Endothelial cell of umbilical vein (primary cell): ENCODE data around the gene ZNF764. TPM values are rescaled to one million over a fixed set of nuclear protein-coding genes. Genes with fewer than 3 reads are reported as not detected.

Experiments used
- BruUV-seq: library from RNA; stranded (reverse); fragments of 400-500 nt; replicated peaks from 2 replicates; lab custom pipeline; 2021; lab: Mats Ljungman, UMichigan
- CTCF ChIA-PET: fragments of 300-600, 350-600 bp; sonication (Branson Sonifier 250); formaldehyde crosslinking; loops from one replicate; lab custom pipeline; 2021; ENCODE audit warnings: antibody characterized with exemption, inconsistent platforms; lab: Charles Lee
- POLR2A ChIA-PET: fragments of 300-600, 350-600 bp; sonication (Branson Sonifier 250); formaldehyde crosslinking; loops from one replicate; lab custom pipeline; 2021; ENCODE audit warnings: antibody characterized with exemption, inconsistent platforms; lab: Charles Lee
- DNase-seq: peaks from one replicate; pipeline ENCODE4 v3.0.0-alpha.2; 2011; ENCODE audit warnings: low read depth, low spot score
- FAIRE-seq: peaks from 2 replicates; lab custom pipeline; 2011; peaks lifted over from hg19 to GRCh38; lab: Jason Lieb, UNC
- H2AFZ ChIP-seq: 2 replicates; pipeline ENCODE4 v1.6.0; 2012; ENCODE audit warnings: low read depth, low read length, control low read depth, inconsistent platforms
- H3K27ac ChIP-seq: 2 replicates; pipeline ENCODE4 v1.5.1; 2011; ENCODE audit warnings: low read depth, mild to moderate bottlenecking, control low read depth, low read length, moderate library complexity; ENCODE audit not compliant: insufficient read depth
- H3K27me3 ChIP-seq, 2 experiments: 2 replicates each; pipeline versions ENCODE4 v1.6.0 to v1.6.1; 2011; ENCODE audit warnings: low read length in 2 of 2, mixed read lengths in 1 of 2; ENCODE audit not compliant: control insufficient read depth in 2 of 2, insufficient read depth in 2 of 2
- H3K36me3 ChIP-seq, 2 experiments: 2 replicates in 1 of 2; 3 replicates in 1 of 2; pipeline ENCODE4 v1.5.1; 2011; ENCODE audit warnings: low read length in 2 of 2, mild to moderate bottlenecking in 1 of 2, moderate library complexity in 1 of 2; ENCODE audit not compliant: control insufficient read depth in 2 of 2, insufficient read depth in 2 of 2; ENCODE audit errors: extremely low read depth in 1 of 2
- H3K4me1 ChIP-seq: 3 replicates; pipeline ENCODE4 v1.5.1; 2011; ENCODE audit warnings: mild to moderate bottlenecking, low read length; ENCODE audit not compliant: control insufficient read depth, insufficient read depth; ENCODE audit errors: extremely low read depth
- H3K4me2 ChIP-seq: 2 replicates; pipeline ENCODE4 v1.6.1; 2011; ENCODE audit warnings: low read length, control low read depth, mixed read lengths; ENCODE audit not compliant: insufficient read depth
- H3K4me3 ChIP-seq, 3 experiments: fragments of 200-600 bp in 1 of 3; sonication (generic), shearing (Covaris generic) in 1 of 3; replicated peaks in 1 of 3; 2 replicates each; pipeline ENCODE4 v1.5.1; 2011 to 2016; ENCODE audit warnings: control low read depth in 3 of 3, low read length in 3 of 3, mild to moderate bottlenecking in 2 of 3, inconsistent platforms in 1 of 3, low read depth in 1 of 3, moderate library complexity in 1 of 3; ENCODE audit not compliant: insufficient read depth in 1 of 3
- H3K79me2 ChIP-seq: 2 replicates; pipeline ENCODE4 v1.6.0; 2012; ENCODE audit warnings: low read length, inconsistent platforms; ENCODE audit not compliant: control insufficient read depth, insufficient read depth
- H3K9ac ChIP-seq: replicated peaks from 2 replicates; pipeline ENCODE3; 2011; ENCODE audit warnings: low read length, control low read depth; ENCODE audit not compliant: insufficient read depth; ENCODE audit errors: extremely low read depth
- H3K9me1 ChIP-seq: replicated peaks from 3 replicates; pipeline ENCODE4 v1.6.0; 2011; ENCODE audit warnings: mild to moderate bottlenecking, low read length; ENCODE audit not compliant: control insufficient read depth, insufficient read depth; ENCODE audit errors: extremely low read depth
- H3K9me3 ChIP-seq: replicated peaks from 2 replicates; pipeline ENCODE4 v1.5.1; 2012; ENCODE audit warnings: low read length, inconsistent platforms; ENCODE audit not compliant: control insufficient read depth, insufficient read depth
- H4K20me1 ChIP-seq: replicated peaks from 2 replicates; pipeline ENCODE3; 2011; ENCODE audit warnings: mild to moderate bottlenecking, low read length; ENCODE audit not compliant: control insufficient read depth, insufficient read depth; ENCODE audit errors: extremely low read depth
- FOS ChIP-seq: IDR thresholded peaks from 2 replicates; pipeline ENCODE4 v1.6.1; 2011; ENCODE audit warnings: mild to moderate bottlenecking, low read length, moderate library complexity, borderline replicate concordance; ENCODE audit not compliant: insufficient read depth
- JUN ChIP-seq: IDR thresholded peaks from 2 replicates; pipeline ENCODE4 v1.6.1; 2011; ENCODE audit warnings: borderline replicate concordance, low read depth; ENCODE audit not compliant: insufficient read length, insufficient read depth
- POLR2A ChIP-seq: IDR thresholded peaks from 2 replicates; pipeline ENCODE4 v1.6.1; 2012; ENCODE audit warnings: low read depth, mild to moderate bottlenecking, control low read depth, low read length
- POLR2AphosphoS5 ChIP-seq: IDR thresholded peaks from 2 replicates; pipeline ENCODE4 v1.6.1; 2012; ENCODE audit warnings: low read depth, mild to moderate bottlenecking, control low read depth, low read length, moderate library complexity; ENCODE audit not compliant: insufficient read depth
- dilution Hi-C: fragments of 300-500 bp; cut with MboI; formaldehyde crosslinking; loops from one replicate; pipeline ENCODE4 v1.15.0; 2019; ENCODE audit warnings: low sequenced_read_pairs; ENCODE audit not compliant: extremely low pct_ligation_motif_present
- intact Hi-C: fragments of 100-400 bp; cut with micrococcal nuclease; formaldehyde crosslinking; loops from one replicate; pipeline ENCODE4 v1.10.0; 2022
- polyA plus RNA-seq, 4 experiments: library from polyadenylated mRNA; depleted of rRNA in 3 of 4; stranded (reverse) in 3 of 4; unstranded in 1 of 4; fragments of >200 nt; gene quantifications; 2 replicates each; pipeline versions ENCODE4 v1.2.1 to v1.2.3, GENCODE V29; 2011 to 2012; ENCODE audit warnings: missing spikeins in 1 of 4
- total RNA-seq: library from RNA; stranded (reverse); gene quantifications from 2 replicates; pipeline ENCODE4 v1.2.3, GENCODE V29; 2021
- TF ChIP-seq, protein P1 (sequence below): IDR thresholded peaks from 2 replicates; pipeline ENCODE4 v1.6.1; 2011; ENCODE audit not compliant: insufficient read depth, insufficient read length

Gene ZNF764
- total and polyA plus RNA-seq, 2 donors (not counting 3 experiments of a cell fraction or from before 2014, with no cell fraction given): 5.0 to 12.1 TPM

DNA sequence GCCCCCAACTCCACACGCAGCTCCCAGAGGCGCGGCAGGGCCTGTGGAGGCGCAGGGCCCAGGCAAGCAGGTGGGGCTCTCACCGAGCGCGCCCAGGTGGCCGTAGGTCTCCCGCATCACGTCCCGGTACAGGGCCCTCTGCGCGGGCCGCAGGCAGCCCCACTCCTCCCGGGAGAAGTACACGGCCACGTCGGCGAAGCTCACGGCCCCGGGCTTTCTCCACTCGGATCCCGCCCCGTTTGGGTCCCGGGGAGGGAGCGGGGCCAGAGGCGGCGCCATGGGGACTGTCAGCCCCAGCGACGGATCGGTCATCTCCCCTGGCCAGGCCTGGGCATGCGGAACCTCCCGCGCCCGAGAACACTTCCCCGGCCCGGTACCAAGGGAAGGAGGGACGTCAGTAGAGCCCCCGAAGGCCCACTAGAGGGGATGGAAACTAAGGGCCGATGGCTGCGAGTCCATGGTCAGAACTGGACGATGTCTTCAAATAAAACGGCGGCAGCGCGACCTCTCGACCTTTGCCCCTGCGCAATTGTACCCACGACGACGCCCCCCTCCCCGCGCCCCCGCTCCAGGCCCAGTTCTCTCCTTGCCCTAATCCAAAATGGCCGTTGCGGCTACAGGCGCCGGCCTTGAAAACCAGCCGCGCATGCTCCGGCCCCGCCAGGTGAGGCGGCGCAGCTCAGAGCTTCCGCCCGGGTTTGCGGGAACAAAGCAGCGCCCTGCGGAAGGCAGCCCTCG, 23.6 kb downstream of the ZNF764 start, which contains the start of gene ZNF747:
Gene ZNF747, minus strand, starts transcription at position 491 of the 738 bp plus-strand sequence. Its CDS starts 179 bp downstream, at position 312.
- peak; percentile 6 for TF ChIP-seq FOS
- TF ChIP-seq, protein P1, sequence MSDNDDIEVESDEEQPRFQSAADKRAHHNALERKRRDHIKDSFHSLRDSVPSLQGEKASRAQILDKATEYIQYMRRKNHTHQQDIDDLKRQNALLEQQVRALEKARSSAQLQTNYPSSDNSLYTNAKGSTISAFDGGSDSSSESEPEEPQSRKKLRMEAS: no peak
- no peak for TF ChIP-seq JUN
- TF ChIP-seq POLR2AphosphoS5: peak; percentile 73
- TF ChIP-seq POLR2A: peak; percentile 76
- H3K4me3 ChIP-seq: peak within 1 kb of the TSS; percentile 62 to 76 (median 67)
- H3K36me3 ChIP-seq: peaks cover 0 to 2% of the 10 kb centered on the region in 2 experiments
- peak within 1 kb of the TSS; percentile 78 for H3K4me2 ChIP-seq
- H3K9me1 ChIP-seq: no peaks in the 10 kb centered on the region
- peak within 1 kb of the TSS; percentile 98 for H2AFZ ChIP-seq
- H3K79me2 ChIP-seq: peaks cover 2% of the 10 kb centered on the region
- FAIRE-seq (peak; percentile 90), DNase-seq (peak; percentile 86)
- ChIA-PET CTCF (interaction anchor here (0.6 to 2.8 kb wide), 15 partner anchors 7 to 119 kb away, joined by 3 to 30 read pairs (median 6); partner anchors contain the start of genes DCTPP1, ZNF689 and ZNF764), POLR2A (interaction anchor here (0.7 to 1.8 kb wide), 2 partner anchors 23 to 483 kb away, joined by 3 to 13 read pairs; partner anchors contain the start of gene ZNF764)
- TSS peak; percentile 24 for BruUV-seq
- H3K27ac ChIP-seq: peak within 1 kb of the TSS; percentile 76
- peak within 1 kb of the TSS; percentile 90 for H3K9ac ChIP-seq
- intact Hi-C loops: loop anchor here (1.0 to 2.0 kb wide), 2 partner anchors 24 to 90 kb away; partner anchors contain the start of genes SEPHS2 and ZNF764
- no peaks in the 10 kb centered on the region for H3K9me3 ChIP-seq
- dilution Hi-C loops: no loop called here
- H3K4me1 ChIP-seq: peaks cover 14% of the 10 kb centered on the region
- no peaks in the 10 kb centered on the region for H4K20me1 ChIP-seq
- H3K27me3 ChIP-seq: no peaks in the 10 kb centered on the region
